Measurements from ENCODE around the gene KASH5. TPM values are rescaled to one million over a fixed set of nuclear protein-coding genes. Genes with fewer than 3 reads are reported as not detected.

KASH5 gene
- total and polyA plus RNA-seq, 2 of the 4 experiments (the other 2 are of a cell fraction): not detected

DNA sequence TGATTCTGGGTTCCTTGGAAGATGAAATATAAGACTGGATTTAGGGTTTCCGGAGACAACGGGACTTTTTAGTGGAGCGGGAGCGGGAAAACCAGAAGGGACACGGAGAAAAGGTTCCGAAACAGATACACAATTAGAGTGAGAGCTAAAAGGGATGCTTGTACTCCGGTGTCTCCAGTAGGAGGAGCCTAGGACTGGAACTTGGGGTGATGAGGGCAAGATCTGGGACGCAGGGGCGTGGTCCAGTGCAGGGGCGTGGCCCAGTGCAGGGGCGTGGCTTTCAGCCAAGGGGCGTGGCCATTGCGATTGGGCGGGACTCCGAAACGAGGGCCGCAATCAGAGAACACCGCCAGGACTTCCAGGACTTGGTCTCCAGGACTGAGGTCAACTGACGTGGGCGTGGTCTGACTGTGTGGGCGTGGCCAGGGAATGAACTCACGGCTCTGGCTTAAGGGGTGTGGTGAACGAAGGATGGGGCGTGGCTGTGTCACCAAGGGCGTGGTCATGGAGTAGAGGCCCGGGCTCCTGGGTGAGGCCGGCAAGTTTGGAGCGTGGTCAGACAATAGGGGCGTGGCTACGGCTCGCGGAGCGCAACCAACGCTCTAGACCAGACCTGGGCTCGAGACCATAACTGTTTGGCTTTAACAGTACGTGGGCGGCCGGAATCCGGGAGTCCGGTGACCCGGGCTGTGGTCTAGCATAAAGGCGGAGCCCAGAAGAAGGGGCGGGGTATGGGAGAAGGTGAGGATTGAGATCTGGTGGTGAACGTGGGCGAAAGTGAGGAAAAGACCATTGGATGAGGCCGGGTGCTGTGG is 24.6 kb upstream of the KASH5 start, which contains the start of gene DKKL1:
TSS of gene DKKL1 (plus strand) at position 610 of the 815 bp plus-strand sequence. CDS start at position 732, 122 bp downstream.
- H3K18ac ChIP-seq (ENCODE audit: low read depth, low read length): no peak within 1 kb of the TSS; the same call in 1 of the 2 replicates
- TF ChIP-seq POLR2A (IDR thresholded peaks at IDR 0.05; ENCODE audit: low read depth, low read length) (peak; percentile 49; the same call in 1 of the 2 replicates), CEBPB (IDR thresholded peaks at IDR 0.05; ENCODE audit: low read depth, low read length) (0 out of 2 replicates have a peak, but pooled peaks have one; percentile 10), BHLHE40 (IDR thresholded peaks at IDR 0.05; ENCODE audit: low read depth, low read length) (no peak), RFX5 (IDR thresholded peaks at IDR 0.05; ENCODE audit: low read depth, low read length) (no peak), MAZ (IDR thresholded peaks at IDR 0.05; ENCODE audit: borderline replicate concordance, low read depth, low read length) (no peak; the same call in 1 of the 2 replicates), SMC3 (IDR thresholded peaks at IDR 0.05; ENCODE audit: low read depth, low read length) (no peak), CHD1 (IDR thresholded peaks at IDR 0.05; ENCODE audit: low read depth, low read length) (no peak), MXI1 (IDR thresholded peaks at IDR 0.05; ENCODE audit: borderline replicate concordance, low read depth, low read length) (peak; percentile 54; the same call in 1 of the 2 replicates), NFE2L2 (IDR thresholded peaks at IDR 0.05; ENCODE audit: low read depth, low read length) (no peak), CTCF (conservative IDR thresholded peaks at IDR 0.05; ENCODE audit: low read depth, low read length) (peak; percentile 31), RAD21 (IDR thresholded peaks at IDR 0.05; ENCODE audit: low read length) (no peak)
- peaks cover 8% of the 10 kb centered on the region; the same call in 1 of the 2 replicates for H3K9me1 ChIP-seq (ENCODE audit: insufficient read depth, low read length)
- H3K56ac ChIP-seq (ENCODE audit: extremely low read depth, insufficient read depth, low read length): peak within 1 kb of the TSS; percentile 26; the same call in 1 of the 2 replicates
- H3K14ac ChIP-seq (replicated peaks; ENCODE audit: low read depth, low read length): peak within 1 kb of the TSS; percentile 88; the same call in 1 of the 2 replicates
- H4K5ac ChIP-seq (ENCODE audit: low read depth, low read length): peak within 1 kb of the TSS; percentile 14; the same call in 1 of the 2 replicates
- H4K8ac ChIP-seq (ENCODE audit: low read depth in 2 of 2, low read length in 2 of 2): peak within 1 kb of the TSS; percentile 72 to 100; a peak in 3 of 4 replicates
- H3K4me1 ChIP-seq (ENCODE audit: control insufficient read depth, insufficient read depth, low read length): peaks cover 2% of the 10 kb centered on the region; the same call in 1 of the 2 replicates
- H3K27me3 ChIP-seq (ENCODE audit: control insufficient read depth, insufficient read depth, low read length): no peaks in the 10 kb centered on the region
- BruUV-seq (replicated peaks): no TSS peak
- peak within 1 kb of the TSS; percentile 69 for H2AK9ac ChIP-seq (replicated peaks; ENCODE audit: low read depth, low read length, poor library complexity)
- H3K4ac ChIP-seq (ENCODE audit: low read depth, low read length): peak within 1 kb of the TSS; percentile 65
- dilution Hi-C loops (cut with HindIII; ENCODE audit: low sequenced_read_pairs, unreplicated experiment): no loop called here
- peak within 1 kb of the TSS; percentile 82 for H3K4me3 ChIP-seq (ENCODE audit: insufficient read depth, low read depth, low read length)
- peak; percentile 99 for DNase-seq
- in situ Hi-C loops (cut with MboI; ENCODE audit: low sequenced_read_pairs): no loop called here
- H2BK15ac ChIP-seq (ENCODE audit: low read depth, low read length): no peak within 1 kb of the TSS
- H2BK20ac ChIP-seq (ENCODE audit: low read depth, low read length): no peak within 1 kb of the TSS
- ChIA-PET POLR2A (ENCODE audit: unreplicated experiment) (no interaction called here), CTCF (no interaction called here)
- peak within 1 kb of the TSS; percentile 78 for H3K27ac ChIP-seq (ENCODE audit: insufficient read depth, low read length)
- peak; percentile 89 for ATAC-seq (ENCODE audit: low read depth)
- peak within 1 kb of the TSS; percentile 59 for H4K91ac ChIP-seq (ENCODE audit: insufficient read depth, low read depth, low read length)
- H2BK5ac ChIP-seq (ENCODE audit: low read depth, low read length, poor library complexity, severe bottlenecking): no peak within 1 kb of the TSS
- intact Hi-C loops (cut with micrococcal nuclease): loop anchor here (1.0 kb wide), 1 partner anchor 80 kb away; no protein-coding TSS in a partner anchor
- no peaks in the 10 kb centered on the region for H3K9me3 ChIP-seq (ENCODE audit: control insufficient read depth, insufficient read depth, low read length)
- H3K79me1 ChIP-seq (ENCODE audit: low read depth in 1 of 2, low read length in 2 of 2): peaks cover 9 to 42% of the 10 kb centered on the region in 2 experiments
- H3K23ac ChIP-seq (ENCODE audit: low read depth, low read length): peak within 1 kb of the TSS; percentile 78; the same call in 1 of the 2 replicates
- WGBS, 2 experiments (ENCODE audit: extremely low coverage in 2 of 2, insufficient read length in 1 of 2): 3% methylated on average over 16 of the region's 46 CpGs; no CpG with 5 or more reads in 1 of the 2 experiments
- H2AK5ac ChIP-seq (ENCODE audit: low read depth, low read length): peak within 1 kb of the TSS; percentile 42; the same call in 1 of the 2 replicates
- H3K4me2 ChIP-seq (ENCODE audit: low read depth, low read length): peak within 1 kb of the TSS; percentile 78
- peak within 1 kb of the TSS; percentile 94 for H2AFZ ChIP-seq (replicated peaks; ENCODE audit: low read length, poor library complexity)
- H3K36me3 ChIP-seq (ENCODE audit: control insufficient read depth, insufficient read depth, low read length): peaks cover 8% of the 10 kb centered on the region
- H4K20me1 ChIP-seq (ENCODE audit: insufficient read depth, low read length): no peaks in the 10 kb centered on the region
- no peak within 1 kb of the TSS for H2BK120ac ChIP-seq (ENCODE audit: low read depth, low read length)
- peak within 1 kb of the TSS; percentile 84 for H3K9ac ChIP-seq (ENCODE audit: low read depth, low read length)

Measured in IMR-90 (cell line).